HepG2 (cell line): Measurements from ENCODE around the gene SULT1C4. TPM values are rescaled to one million over a fixed set of nuclear protein-coding genes. Genes with fewer than 3 reads are reported as not detected.

ENCODE experiments used
- HNRNPLL ChIP-seq: fragments of 200-400 bp; formaldehyde crosslinking; IDR thresholded peaks from 2 replicates; pipeline ENCODE4 v1.6.1; 2017; ENCODE audit warnings: mild to moderate bottlenecking, low read depth, low read length; ENCODE audit not compliant: poor library complexity, severe bottlenecking
- JDP2 ChIP-seq: sonication (generic); formaldehyde crosslinking; IDR thresholded peaks from 2 replicates; pipeline ENCODE4 v1.8.1; 2022; ENCODE audit warnings: missing genetic modification reagents, borderline replicate concordance
- NR2F2 ChIP-seq: IDR thresholded peaks from 2 replicates; pipeline ENCODE4 v1.6.1; 2012; ENCODE audit warnings: low read depth, inconsistent platforms, borderline replicate concordance
- ZEB1 ChIP-seq: IDR thresholded peaks from 2 replicates; pipeline ENCODE4 v1.6.1; 2012; ENCODE audit warnings: mild to moderate bottlenecking, low read depth, inconsistent platforms; ENCODE audit not compliant: insufficient replicate concordance
- ZFP36L1 ChIP-seq: sonication (generic); formaldehyde crosslinking; IDR thresholded peaks from 2 replicates; pipeline ENCODE4 v1.8.0; 2022; ENCODE audit warnings: mild to moderate bottlenecking, missing genetic modification reagents, moderate library complexity
- ZFP62 ChIP-seq: sonication (generic); formaldehyde crosslinking; IDR thresholded peaks from 2 replicates; pipeline ENCODE4 v1.4.0; 2020; ENCODE audit warnings: missing genetic modification reagents
- ZNF34 ChIP-seq: sonication (generic); formaldehyde crosslinking; IDR thresholded peaks from 2 replicates; pipeline ENCODE4 v1.4.0; 2020; ENCODE audit warnings: mild to moderate bottlenecking, missing genetic modification reagents, borderline replicate concordance
- ZNF510 ChIP-seq: sonication (generic); formaldehyde crosslinking; IDR thresholded peaks from 2 replicates; pipeline ENCODE4 v1.4.0; 2020; ENCODE audit warnings: low read depth, mild to moderate bottlenecking, missing genetic modification reagents
- polyA plus RNA-seq, 8 experiments: library from polyadenylated mRNA; depleted of rRNA in 3 of 8; stranded (reverse) in 7 of 8; unstranded in 1 of 8; fragments of >200 nt; fragmentation: Illumina TruSeq in 4 of 8; extraction: Trizol in 4 of 8; gene quantifications; 2 replicates each; pipeline versions ENCODE4 v1.2.1 to v1.2.3, GENCODE V29; 2011 to 2016; ENCODE audit warnings: low read depth in 4 of 8, missing spikeins in 1 of 8, mixed read lengths in 1 of 8; ENCODE audit not compliant: insufficient read depth in 1 of 8
- total RNA-seq, 5 experiments: library from RNA; depleted of rRNA; stranded (reverse); fragments of >200 nt; fragmentation: Illumina TruSeq; extraction: Trizol; gene quantifications; 2 replicates each; pipeline ENCODE4 v1.2.3, GENCODE V29; 2016; ENCODE audit warnings: low read depth in 1 of 5
- TF ChIP-seq, protein P1 (sequence below), 2 experiments: sonication (generic) in 1 of 2; formaldehyde crosslinking in 1 of 2; IDR thresholded peaks; 2 replicates each; pipeline versions ENCODE4 v1.6.1 to v1.9.0; 2014 to 2022; ENCODE audit warnings: antibody characterized with exemption in 1 of 2, borderline replicate concordance in 1 of 2, inconsistent platforms in 1 of 2, low read depth in 1 of 2, missing genetic modification reagents in 1 of 2
- TF ChIP-seq, protein P2 (sequence below): IDR thresholded peaks from 2 replicates; pipeline ENCODE4 v1.6.1; 2016; ENCODE audit warnings: mild to moderate bottlenecking
- TF ChIP-seq, protein P3 (sequence below): IDR thresholded peaks from 2 replicates; pipeline ENCODE4 v1.6.1; 2012; ENCODE audit warnings: low read depth, low read length, improper control_type of control experiment
- TF ChIP-seq, protein P4 (sequence below): IDR thresholded peaks from 2 replicates; pipeline ENCODE4 v1.6.1; 2016; ENCODE audit warnings: control low read depth
- TF ChIP-seq, protein P5 (sequence below): sonication (generic); formaldehyde crosslinking; IDR thresholded peaks from 2 replicates; pipeline ENCODE4 v1.4.0; 2020; ENCODE audit warnings: low read depth, missing genetic modification reagents

The SULT1C4 gene
- total and polyA plus RNA-seq, 2 of the 13 experiments (the other 11 are each of a cell fraction or from before 2014, with no cell fraction given) = 1.3 to 8.6 TPM

DNA sequence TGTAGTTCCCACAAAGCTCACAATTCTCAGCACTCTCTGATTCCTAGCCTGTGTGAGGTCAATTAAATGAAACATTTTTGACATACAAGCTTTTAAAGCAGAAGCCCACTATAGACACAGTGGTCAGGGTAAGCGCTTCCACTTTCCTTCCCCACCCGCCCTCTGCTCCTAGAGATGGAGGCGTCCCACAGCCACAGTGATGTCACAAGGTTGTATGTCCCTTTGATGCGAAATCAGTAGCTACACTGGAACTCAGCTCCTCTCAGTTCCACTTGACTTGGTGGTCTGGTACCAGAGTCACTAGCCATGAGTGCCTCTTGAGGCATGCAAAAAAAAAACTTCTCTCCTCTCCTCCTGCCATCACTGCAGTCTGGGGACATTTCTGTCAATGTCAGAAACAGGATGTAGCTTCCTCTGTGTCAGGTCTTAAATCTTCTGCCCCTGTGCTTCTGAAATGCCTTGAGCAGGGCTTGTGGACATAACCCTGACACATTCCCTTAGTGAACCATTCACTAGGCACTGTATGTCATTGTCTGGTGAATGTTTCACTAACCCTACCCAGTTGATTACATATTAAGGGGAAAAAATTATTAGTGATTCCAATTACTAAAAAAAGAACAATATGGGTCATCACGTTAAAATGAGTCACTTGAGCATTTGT lies 7.8 kb downstream of the SULT1C4 start (continued):
- TF ChIP-seq, protein P1, sequence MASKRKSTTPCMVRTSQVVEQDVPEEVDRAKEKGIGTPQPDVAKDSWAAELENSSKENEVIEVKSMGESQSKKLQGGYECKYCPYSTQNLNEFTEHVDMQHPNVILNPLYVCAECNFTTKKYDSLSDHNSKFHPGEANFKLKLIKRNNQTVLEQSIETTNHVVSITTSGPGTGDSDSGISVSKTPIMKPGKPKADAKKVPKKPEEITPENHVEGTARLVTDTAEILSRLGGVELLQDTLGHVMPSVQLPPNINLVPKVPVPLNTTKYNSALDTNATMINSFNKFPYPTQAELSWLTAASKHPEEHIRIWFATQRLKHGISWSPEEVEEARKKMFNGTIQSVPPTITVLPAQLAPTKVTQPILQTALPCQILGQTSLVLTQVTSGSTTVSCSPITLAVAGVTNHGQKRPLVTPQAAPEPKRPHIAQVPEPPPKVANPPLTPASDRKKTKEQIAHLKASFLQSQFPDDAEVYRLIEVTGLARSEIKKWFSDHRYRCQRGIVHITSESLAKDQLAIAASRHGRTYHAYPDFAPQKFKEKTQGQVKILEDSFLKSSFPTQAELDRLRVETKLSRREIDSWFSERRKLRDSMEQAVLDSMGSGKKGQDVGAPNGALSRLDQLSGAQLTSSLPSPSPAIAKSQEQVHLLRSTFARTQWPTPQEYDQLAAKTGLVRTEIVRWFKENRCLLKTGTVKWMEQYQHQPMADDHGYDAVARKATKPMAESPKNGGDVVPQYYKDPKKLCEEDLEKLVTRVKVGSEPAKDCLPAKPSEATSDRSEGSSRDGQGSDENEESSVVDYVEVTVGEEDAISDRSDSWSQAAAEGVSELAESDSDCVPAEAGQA (IDR thresholded peaks at IDR 0.05; ENCODE audit: low read depth) = peak; percentile 25; the same call in 1 of the 2 replicates
- TF ChIP-seq, protein P1 (CRISPR knock-in tag; IDR thresholded peaks at IDR 0.05; ENCODE audit: borderline replicate concordance) = no peak
- TF ChIP-seq, protein P2, sequence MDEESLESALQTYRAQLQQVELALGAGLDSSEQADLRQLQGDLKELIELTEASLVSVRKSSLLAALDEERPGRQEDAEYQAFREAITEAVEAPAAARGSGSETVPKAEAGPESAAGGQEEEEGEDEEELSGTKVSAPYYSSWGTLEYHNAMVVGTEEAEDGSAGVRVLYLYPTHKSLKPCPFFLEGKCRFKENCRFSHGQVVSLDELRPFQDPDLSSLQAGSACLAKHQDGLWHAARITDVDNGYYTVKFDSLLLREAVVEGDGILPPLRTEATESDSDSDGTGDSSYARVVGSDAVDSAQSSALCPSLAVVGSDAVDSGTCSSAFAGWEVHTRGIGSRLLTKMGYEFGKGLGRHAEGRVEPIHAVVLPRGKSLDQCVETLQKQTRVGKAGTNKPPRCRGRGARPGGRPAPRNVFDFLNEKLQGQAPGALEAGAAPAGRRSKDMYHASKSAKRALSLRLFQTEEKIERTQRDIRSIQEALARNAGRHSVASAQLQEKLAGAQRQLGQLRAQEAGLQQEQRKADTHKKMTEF (CRISPR knock-in tag) = peak; percentile 69; the same call in 1 of the 2 replicates
- no peak for TF ChIP-seq ZNF510 (CRISPR knock-in tag)
- no peak for TF ChIP-seq ZFP36L1
- no peak for TF ChIP-seq HNRNPLL
- peak; percentile 69; the same call in 1 of the 2 replicates for TF ChIP-seq NR2F2
- TF ChIP-seq, protein P3, sequence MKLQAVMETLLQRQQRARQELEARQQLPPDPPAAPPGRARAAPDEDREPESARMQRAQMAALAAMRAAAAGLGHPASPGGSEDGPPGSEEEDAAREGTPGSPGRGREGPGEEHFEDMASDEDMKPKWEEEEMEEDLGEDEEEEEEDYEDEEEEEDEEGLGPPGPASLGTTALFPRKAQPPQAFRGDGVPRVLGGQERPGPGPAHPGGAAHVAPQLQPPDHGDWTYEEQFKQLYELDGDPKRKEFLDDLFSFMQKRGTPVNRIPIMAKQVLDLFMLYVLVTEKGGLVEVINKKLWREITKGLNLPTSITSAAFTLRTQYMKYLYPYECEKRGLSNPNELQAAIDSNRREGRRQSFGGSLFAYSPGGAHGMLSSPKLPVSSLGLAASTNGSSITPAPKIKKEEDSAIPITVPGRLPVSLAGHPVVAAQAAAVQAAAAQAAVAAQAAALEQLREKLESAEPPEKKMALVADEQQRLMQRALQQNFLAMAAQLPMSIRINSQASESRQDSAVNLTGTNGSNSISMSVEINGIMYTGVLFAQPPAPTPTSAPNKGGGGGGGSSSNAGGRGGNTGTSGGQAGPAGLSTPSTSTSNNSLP = peak; percentile 58; the same call in 1 of the 2 replicates
- TF ChIP-seq ZEB1 = no peak
- TF ChIP-seq, protein P4, sequence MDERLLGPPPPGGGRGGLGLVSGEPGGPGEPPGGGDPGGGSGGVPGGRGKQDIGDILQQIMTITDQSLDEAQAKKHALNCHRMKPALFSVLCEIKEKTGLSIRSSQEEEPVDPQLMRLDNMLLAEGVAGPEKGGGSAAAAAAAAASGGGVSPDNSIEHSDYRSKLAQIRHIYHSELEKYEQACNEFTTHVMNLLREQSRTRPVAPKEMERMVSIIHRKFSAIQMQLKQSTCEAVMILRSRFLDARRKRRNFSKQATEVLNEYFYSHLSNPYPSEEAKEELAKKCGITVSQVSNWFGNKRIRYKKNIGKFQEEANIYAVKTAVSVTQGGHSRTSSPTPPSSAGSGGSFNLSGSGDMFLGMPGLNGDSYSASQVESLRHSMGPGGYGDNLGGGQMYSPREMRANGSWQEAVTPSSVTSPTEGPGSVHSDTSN (CRISPR knock-in tag) = peak; percentile 64
- TF ChIP-seq, protein P5, sequence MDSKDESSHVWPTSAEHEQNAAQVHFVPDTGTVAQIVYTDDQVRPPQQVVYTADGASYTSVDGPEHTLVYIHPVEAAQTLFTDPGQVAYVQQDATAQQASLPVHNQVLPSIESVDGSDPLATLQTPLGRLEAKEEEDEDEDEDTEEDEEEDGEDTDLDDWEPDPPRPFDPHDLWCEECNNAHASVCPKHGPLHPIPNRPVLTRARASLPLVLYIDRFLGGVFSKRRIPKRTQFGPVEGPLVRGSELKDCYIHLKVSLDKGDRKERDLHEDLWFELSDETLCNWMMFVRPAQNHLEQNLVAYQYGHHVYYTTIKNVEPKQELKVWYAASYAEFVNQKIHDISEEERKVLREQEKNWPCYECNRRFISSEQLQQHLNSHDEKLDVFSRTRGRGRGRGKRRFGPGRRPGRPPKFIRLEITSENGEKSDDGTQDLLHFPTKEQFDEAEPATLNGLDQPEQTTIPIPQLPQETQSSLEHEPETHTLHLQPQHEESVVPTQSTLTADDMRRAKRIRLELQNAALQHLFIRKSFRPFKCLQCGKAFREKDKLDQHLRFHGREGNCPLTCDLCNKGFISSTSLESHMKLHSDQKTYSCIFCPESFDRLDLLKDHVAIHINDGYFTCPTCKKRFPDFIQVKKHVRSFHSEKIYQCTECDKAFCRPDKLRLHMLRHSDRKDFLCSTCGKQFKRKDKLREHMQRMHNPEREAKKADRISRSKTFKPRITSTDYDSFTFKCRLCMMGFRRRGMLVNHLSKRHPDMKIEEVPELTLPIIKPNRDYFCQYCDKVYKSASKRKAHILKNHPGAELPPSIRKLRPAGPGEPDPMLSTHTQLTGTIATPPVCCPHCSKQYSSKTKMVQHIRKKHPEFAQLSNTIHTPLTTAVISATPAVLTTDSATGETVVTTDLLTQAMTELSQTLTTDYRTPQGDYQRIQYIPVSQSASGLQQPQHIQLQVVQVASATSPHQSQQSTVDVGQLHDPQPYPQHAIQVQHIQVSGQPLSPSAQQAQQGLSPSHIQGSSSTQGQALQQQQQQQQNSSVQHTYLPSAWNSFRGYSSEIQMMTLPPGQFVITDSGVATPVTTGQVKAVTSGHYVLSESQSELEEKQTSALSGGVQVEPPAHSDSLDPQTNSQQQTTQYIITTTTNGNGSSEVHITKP (CRISPR knock-in tag) = peak; percentile 42; the same call in 1 of the 2 replicates
- no peak for TF ChIP-seq ZNF34 (CRISPR knock-in tag)
- no peak for TF ChIP-seq JDP2
- no peak for TF ChIP-seq ZFP62
